IPS-15b (cell line): Measurements from ENCODE around the gene UTP25.
"Not testable (repeated sequence)": the region's sequence is repeated elsewhere in the genome, so short reads cannot be mapped to it uniquely, and the experiment has no call there.

Experiments
- H3K27me3 ChIP-seq: one replicate; pipeline ENCODE4 v1.6.1; 2013; ENCODE audit warnings: low read length; ENCODE audit not compliant: control insufficient read depth, insufficient read depth
- H3K36me3 ChIP-seq: one replicate; pipeline ENCODE4 v1.6.1; 2013; ENCODE audit warnings: low read length; ENCODE audit not compliant: control insufficient read depth, insufficient read depth
- H3K4me1 ChIP-seq: one replicate; pipeline ENCODE4 v1.6.1; 2013; ENCODE audit warnings: mild to moderate bottlenecking, low read length; ENCODE audit not compliant: control insufficient read depth, insufficient read depth
- H3K4me3 ChIP-seq: one replicate; pipeline ENCODE4 v1.5.1; 2013; ENCODE audit warnings: low read depth, low read length
- H3K9ac ChIP-seq: one replicate; pipeline ENCODE4 v1.6.1; 2013; ENCODE audit warnings: low read depth, mild to moderate bottlenecking, low read length
- H3K9me3 ChIP-seq: one replicate; pipeline ENCODE4 v1.6.1; 2013; ENCODE audit warnings: mild to moderate bottlenecking, low read length; ENCODE audit not compliant: control insufficient read depth, insufficient read depth

Gene UTP25

GRCh38 chr1:209791920-209792319, 35.9 kb upstream of the UTP25 start:
- Histone ChIP-seq H3K4me1 (no peaks in the 10 kb centered on the region), H3K9me3 (no peaks in the 10 kb centered on the region), H3K27me3 (no peaks in the 10 kb centered on the region), H3K9ac (no peak overlapping the region), H3K4me3 (no peak overlapping the region), H3K36me3 (peaks cover 8% of the 10 kb centered on the region)

GRCh38 chr1:209793711-209794110, 34.1 kb upstream of the UTP25 start:
- H3K4me1 ChIP-seq, H3K4me3 ChIP-seq, H3K9me3 ChIP-seq, H3K9ac ChIP-seq, H3K27me3 ChIP-seq, H3K36me3 ChIP-seq: not testable (repeated sequence)

DNA sequence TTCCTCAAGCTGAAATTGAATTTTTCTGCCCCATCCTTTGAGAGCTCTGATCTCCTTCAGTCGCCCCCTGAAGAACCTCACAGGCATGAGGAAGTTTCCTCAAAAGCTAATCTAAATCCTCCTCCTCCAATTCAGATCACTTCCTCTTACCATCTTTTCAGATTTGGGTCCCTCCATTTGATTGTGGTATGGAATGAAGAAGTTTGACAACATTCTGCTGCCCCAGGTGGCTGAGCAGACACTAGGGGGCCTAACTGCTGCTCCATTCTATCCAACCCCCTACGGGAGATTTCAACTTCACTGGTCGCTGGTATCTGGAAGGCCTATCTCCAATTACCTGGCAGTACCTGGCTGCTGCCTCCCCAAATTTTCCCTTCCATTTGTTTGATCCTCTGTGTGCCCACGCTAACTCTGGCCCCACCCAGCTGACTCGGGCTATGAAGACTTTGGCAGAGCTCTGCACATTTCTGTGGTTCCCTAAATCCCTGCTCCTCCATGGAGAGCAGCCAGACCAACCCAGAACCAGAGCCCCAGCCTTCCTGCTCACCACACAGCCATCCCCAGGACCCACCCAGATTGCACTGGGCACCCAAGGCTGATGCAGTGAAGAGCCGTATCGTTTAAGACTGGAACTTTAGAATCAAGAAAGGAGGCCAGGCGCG, 29.7 kb upstream of the UTP25 start:
- Histone ChIP-seq H3K36me3 (no peaks in the 10 kb centered on the region), H3K4me3 (no peak overlapping the region), H3K9ac (no peak overlapping the region), H3K9me3 (no peaks in the 10 kb centered on the region), H3K4me1 (no peaks in the 10 kb centered on the region), H3K27me3 (no peaks in the 10 kb centered on the region)

- peaks cover under 1% of the 10 kb centered on the region for H3K4me1 ChIP-seq
- no peaks in the 10 kb centered on the region for H3K36me3 ChIP-seq
- H3K9ac ChIP-seq = no peak overlapping the region
- no peaks in the 10 kb centered on the region for H3K9me3 ChIP-seq
- H3K27me3 ChIP-seq = peaks cover 9% of the 10 kb centered on the region
- no peak overlapping the region for H3K4me3 ChIP-seq
Observed at GRCh38 chr1:209800984-209801834, 26.6 kb upstream of the UTP25 start.

GRCh38 chr1:209802117-209802779, 25.5 kb upstream of the UTP25 start:
- Histone ChIP-seq H3K27me3 (peaks cover 9% of the 10 kb centered on the region), H3K4me3 (no peak overlapping the region), H3K36me3 (no peaks in the 10 kb centered on the region), H3K4me1 (peaks cover 5% of the 10 kb centered on the region), H3K9me3 (no peaks in the 10 kb centered on the region), H3K9ac (no peak overlapping the region)

DNA sequence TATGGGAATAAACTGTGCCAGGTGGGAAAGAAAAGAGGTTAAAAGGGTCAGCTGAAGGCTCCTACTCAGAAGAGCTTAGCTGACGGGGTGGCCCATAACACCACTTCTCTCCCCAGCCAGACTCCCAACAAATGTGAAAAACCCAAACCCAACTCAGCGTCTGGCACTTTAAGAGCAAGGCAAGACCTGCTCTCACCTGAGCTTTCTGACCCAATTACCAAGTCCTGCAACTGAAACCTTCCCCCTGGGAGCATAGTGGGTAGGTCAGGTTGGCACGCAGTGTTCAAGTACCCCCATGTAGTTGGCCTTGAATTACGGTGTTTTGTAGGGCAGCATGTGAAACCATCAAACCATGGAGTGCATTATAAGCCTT, 25.0 kb upstream of the UTP25 start:
- no peak overlapping the region for H3K9ac ChIP-seq
- no peaks in the 10 kb centered on the region for H3K36me3 ChIP-seq
- H3K4me3 ChIP-seq = no peak overlapping the region
- H3K27me3 ChIP-seq = peaks cover 9% of the 10 kb centered on the region
- H3K4me1 ChIP-seq = peaks cover 5% of the 10 kb centered on the region
- no peaks in the 10 kb centered on the region for H3K9me3 ChIP-seq

GRCh38 chr1:209803568-209803967, 24.2 kb upstream of the UTP25 start:
- Histone ChIP-seq H3K36me3 (no peaks in the 10 kb centered on the region), H3K9ac (no peak overlapping the region), H3K4me3 (no peak overlapping the region), H3K4me1 (peaks cover 5% of the 10 kb centered on the region), H3K9me3 (no peaks in the 10 kb centered on the region), H3K27me3 (peaks cover 9% of the 10 kb centered on the region)

- no peaks in the 10 kb centered on the region for H3K9me3 ChIP-seq
- peaks cover 5% of the 10 kb centered on the region for H3K4me1 ChIP-seq
- H3K36me3 ChIP-seq = no peaks in the 10 kb centered on the region
- peak overlapping the region; percentile 98 for H3K4me3 ChIP-seq
- H3K9ac ChIP-seq = peak overlapping the region; percentile 84
- peaks cover 12% of the 10 kb centered on the region for H3K27me3 ChIP-seq
Observed at GRCh38 chr1:209805341-209805781, 22.4 kb upstream of the UTP25 start.

- no peaks in the 10 kb centered on the region for H3K9me3 ChIP-seq
- peak within 1 kb of the TSS; percentile 84 for H3K9ac ChIP-seq
- H3K27me3 ChIP-seq = peaks cover 12% of the 10 kb centered on the region
- peaks cover 5% of the 10 kb centered on the region for H3K4me1 ChIP-seq
- H3K36me3 ChIP-seq = no peaks in the 10 kb centered on the region
- peak within 1 kb of the TSS; percentile 98 for H3K4me3 ChIP-seq
Observed at GRCh38 chr1:209805875-209806760, 21.7 kb upstream of the UTP25 start, which contains the start of gene IRF6. Gene IRF6 (minus strand): TSS chr1:209806142. CDS start chr1:209801413, 4,729 bp downstream.

- Histone ChIP-seq H3K9ac (no peak overlapping the region), H3K36me3 (no peaks in the 10 kb centered on the region), H3K27me3 (peaks cover 12% of the 10 kb centered on the region), H3K4me1 (peaks cover 5% of the 10 kb centered on the region), H3K9me3 (no peaks in the 10 kb centered on the region), H3K4me3 (no peak overlapping the region)
Observed at GRCh38 chr1:209807509-209807908, 20.3 kb upstream of the UTP25 start.

- Histone ChIP-seq H3K27me3 (peaks cover 12% of the 10 kb centered on the region), H3K36me3 (no peaks in the 10 kb centered on the region), H3K4me3 (no peak overlapping the region), H3K4me1 (peaks cover 5% of the 10 kb centered on the region), H3K9me3 (no peaks in the 10 kb centered on the region), H3K9ac (no peak overlapping the region)
Observed at GRCh38 chr1:209808059-209808581, 19.7 kb upstream of the UTP25 start.
